Endothelial cell of umbilical vein (primary cell): ENCODE data around the gene RAB6B. TPM values are rescaled to one million over a fixed set of nuclear protein-coding genes. Genes with fewer than 3 reads are reported as not detected.

Experiments used
- BruUV-seq: library from RNA; stranded (reverse); fragments of 400-500 nt; replicated peaks from 2 replicates; lab custom pipeline; 2021; lab: Mats Ljungman, UMichigan
- CTCF ChIA-PET: fragments of 300-600, 350-600 bp; sonication (Branson Sonifier 250); formaldehyde crosslinking; loops from one replicate; lab custom pipeline; 2021; ENCODE audit warnings: antibody characterized with exemption, inconsistent platforms; lab: Charles Lee
- POLR2A ChIA-PET: fragments of 300-600, 350-600 bp; sonication (Branson Sonifier 250); formaldehyde crosslinking; loops from one replicate; lab custom pipeline; 2021; ENCODE audit warnings: antibody characterized with exemption, inconsistent platforms; lab: Charles Lee
- DNase-seq: peaks from one replicate; pipeline ENCODE4 v3.0.0-alpha.2; 2011; ENCODE audit warnings: low read depth, low spot score
- FAIRE-seq: peaks from 2 replicates; lab custom pipeline; 2011; peaks lifted over from hg19 to GRCh38; lab: Jason Lieb, UNC
- H2AFZ ChIP-seq: 2 replicates; pipeline ENCODE4 v1.6.0; 2012; ENCODE audit warnings: low read depth, low read length, control low read depth, inconsistent platforms
- H3K27ac ChIP-seq: 2 replicates; pipeline ENCODE4 v1.5.1; 2011; ENCODE audit warnings: low read depth, mild to moderate bottlenecking, control low read depth, low read length, moderate library complexity; ENCODE audit not compliant: insufficient read depth
- H3K27me3 ChIP-seq, 2 experiments: 2 replicates each; pipeline versions ENCODE4 v1.6.0 to v1.6.1; 2011; ENCODE audit warnings: low read length in 2 of 2, mixed read lengths in 1 of 2; ENCODE audit not compliant: control insufficient read depth in 2 of 2, insufficient read depth in 2 of 2
- H3K36me3 ChIP-seq, 2 experiments: 2 replicates in 1 of 2; 3 replicates in 1 of 2; pipeline ENCODE4 v1.5.1; 2011; ENCODE audit warnings: low read length in 2 of 2, mild to moderate bottlenecking in 1 of 2, moderate library complexity in 1 of 2; ENCODE audit not compliant: control insufficient read depth in 2 of 2, insufficient read depth in 2 of 2; ENCODE audit errors: extremely low read depth in 1 of 2
- H3K4me1 ChIP-seq: 3 replicates; pipeline ENCODE4 v1.5.1; 2011; ENCODE audit warnings: mild to moderate bottlenecking, low read length; ENCODE audit not compliant: control insufficient read depth, insufficient read depth; ENCODE audit errors: extremely low read depth
- H3K4me2 ChIP-seq: 2 replicates; pipeline ENCODE4 v1.6.1; 2011; ENCODE audit warnings: low read length, control low read depth, mixed read lengths; ENCODE audit not compliant: insufficient read depth
- H3K4me3 ChIP-seq, 3 experiments: fragments of 200-600 bp in 1 of 3; sonication (generic), shearing (Covaris generic) in 1 of 3; replicated peaks in 1 of 3; 2 replicates each; pipeline ENCODE4 v1.5.1; 2011 to 2016; ENCODE audit warnings: control low read depth in 3 of 3, low read length in 3 of 3, mild to moderate bottlenecking in 2 of 3, inconsistent platforms in 1 of 3, low read depth in 1 of 3, moderate library complexity in 1 of 3; ENCODE audit not compliant: insufficient read depth in 1 of 3
- H3K79me2 ChIP-seq: 2 replicates; pipeline ENCODE4 v1.6.0; 2012; ENCODE audit warnings: low read length, inconsistent platforms; ENCODE audit not compliant: control insufficient read depth, insufficient read depth
- H3K9ac ChIP-seq: replicated peaks from 2 replicates; pipeline ENCODE3; 2011; ENCODE audit warnings: low read length, control low read depth; ENCODE audit not compliant: insufficient read depth; ENCODE audit errors: extremely low read depth
- H3K9me1 ChIP-seq: replicated peaks from 3 replicates; pipeline ENCODE4 v1.6.0; 2011; ENCODE audit warnings: mild to moderate bottlenecking, low read length; ENCODE audit not compliant: control insufficient read depth, insufficient read depth; ENCODE audit errors: extremely low read depth
- H3K9me3 ChIP-seq: replicated peaks from 2 replicates; pipeline ENCODE4 v1.5.1; 2012; ENCODE audit warnings: low read length, inconsistent platforms; ENCODE audit not compliant: control insufficient read depth, insufficient read depth
- H4K20me1 ChIP-seq: replicated peaks from 2 replicates; pipeline ENCODE3; 2011; ENCODE audit warnings: mild to moderate bottlenecking, low read length; ENCODE audit not compliant: control insufficient read depth, insufficient read depth; ENCODE audit errors: extremely low read depth
- EZH2 ChIP-seq: IDR thresholded peaks from 2 replicates; pipeline ENCODE4 v1.6.1; 2012; ENCODE audit warnings: borderline replicate concordance, low read depth, mild to moderate bottlenecking, moderate library complexity, low read length, inconsistent platforms; ENCODE audit not compliant: severe bottlenecking
- FOS ChIP-seq: IDR thresholded peaks from 2 replicates; pipeline ENCODE4 v1.6.1; 2011; ENCODE audit warnings: mild to moderate bottlenecking, low read length, moderate library complexity, borderline replicate concordance; ENCODE audit not compliant: insufficient read depth
- GATA2 ChIP-seq: IDR thresholded peaks from 2 replicates; pipeline ENCODE4 v1.7.0; 2011; ENCODE audit warnings: low read depth, mild to moderate bottlenecking, moderate library complexity, mixed read lengths, low read length; ENCODE audit not compliant: insufficient read length, insufficient read depth
- JUN ChIP-seq: IDR thresholded peaks from 2 replicates; pipeline ENCODE4 v1.6.1; 2011; ENCODE audit warnings: borderline replicate concordance, low read depth; ENCODE audit not compliant: insufficient read length, insufficient read depth
- MYC ChIP-seq: IDR thresholded peaks from one replicate; pipeline ENCODE4 v1.6.1; 2011; ENCODE audit warnings: mild to moderate bottlenecking, low read depth, low read length
- POLR2A ChIP-seq: IDR thresholded peaks from 2 replicates; pipeline ENCODE4 v1.6.1; 2012; ENCODE audit warnings: low read depth, mild to moderate bottlenecking, control low read depth, low read length
- POLR2AphosphoS5 ChIP-seq: IDR thresholded peaks from 2 replicates; pipeline ENCODE4 v1.6.1; 2012; ENCODE audit warnings: low read depth, mild to moderate bottlenecking, control low read depth, low read length, moderate library complexity; ENCODE audit not compliant: insufficient read depth
- dilution Hi-C: fragments of 300-500 bp; cut with MboI; formaldehyde crosslinking; loops from one replicate; pipeline ENCODE4 v1.15.0; 2019; ENCODE audit warnings: low sequenced_read_pairs; ENCODE audit not compliant: extremely low pct_ligation_motif_present
- intact Hi-C: fragments of 100-400 bp; cut with micrococcal nuclease; formaldehyde crosslinking; loops from one replicate; pipeline ENCODE4 v1.10.0; 2022
- polyA plus RNA-seq, 4 experiments: library from polyadenylated mRNA; depleted of rRNA in 3 of 4; stranded (reverse) in 3 of 4; unstranded in 1 of 4; fragments of >200 nt; gene quantifications; 2 replicates each; pipeline versions ENCODE4 v1.2.1 to v1.2.3, GENCODE V29; 2011 to 2012; ENCODE audit warnings: missing spikeins in 1 of 4
- total RNA-seq: library from RNA; stranded (reverse); gene quantifications from 2 replicates; pipeline ENCODE4 v1.2.3, GENCODE V29; 2021
- TF ChIP-seq, protein P1 (sequence below), 2 donors: IDR thresholded peaks; 1 replicate in 1 of 2; 2 replicates in 1 of 2; pipeline ENCODE4 v1.5.1; 2011; ENCODE audit warnings: low read length in 2 of 2, mild to moderate bottlenecking in 2 of 2, moderate library complexity in 2 of 2, control low read depth in 1 of 2, inconsistent platforms in 1 of 2, low read depth in 1 of 2; ENCODE audit not compliant: insufficient read depth in 1 of 2; ENCODE audit errors: extremely low read depth in 1 of 2
- TF ChIP-seq, protein P2 (sequence below): IDR thresholded peaks from 2 replicates; pipeline ENCODE4 v1.6.1; 2011; ENCODE audit not compliant: insufficient read depth, insufficient read length

The RAB6B gene
- total and polyA plus RNA-seq, 2 donors (not counting 3 experiments of a cell fraction or from before 2014, with no cell fraction given), result 1.7 to 6.7 TPM

DNA sequence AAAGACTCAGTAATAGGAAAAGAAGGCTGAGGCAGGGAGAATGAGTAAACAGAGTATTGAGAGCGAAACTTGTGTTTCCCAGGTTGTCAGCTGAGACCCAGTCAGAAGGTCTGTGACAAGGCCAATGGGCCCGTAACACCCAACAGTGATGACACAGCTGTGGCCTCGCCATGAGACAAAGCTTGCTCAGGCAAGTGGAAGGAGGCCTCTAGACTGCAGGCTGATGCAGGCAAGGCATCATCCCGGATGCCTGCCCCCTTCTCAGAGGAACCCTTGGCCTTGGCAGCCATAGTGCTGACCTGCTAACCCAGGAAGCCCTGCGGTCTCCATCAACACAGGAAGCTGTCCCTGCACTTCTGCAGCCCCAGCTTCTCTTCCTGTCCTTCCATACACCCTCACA lies 15.4 kb downstream of the RAB6B start:
- no peaks in the 10 kb centered on the region for H3K36me3 ChIP-seq
- ChIA-PET POLR2A (no interaction called here), CTCF (interaction anchor here (0.5 to 1.0 kb wide), 2 partner anchors 11 to 76 kb away, joined by 3 read pairs; no protein-coding TSS in a partner anchor)
- H3K9me3 ChIP-seq, result no peaks in the 10 kb centered on the region
- no peak overlapping the region for H3K9ac ChIP-seq
- H3K4me2 ChIP-seq, result no peak overlapping the region
- no peaks in the 10 kb centered on the region for H3K9me1 ChIP-seq
- H3K27me3 ChIP-seq, result peaks cover 0 to 2% of the 10 kb centered on the region in 2 experiments
- H3K4me3 ChIP-seq, result no peak overlapping the region
- dilution Hi-C loops (no loop called here), intact Hi-C loops (no loop called here)
- no TSS peak for BruUV-seq
- TF ChIP-seq EZH2, result no peak
- TF ChIP-seq POLR2AphosphoS5, result no peak
- TF ChIP-seq, protein P1, sequence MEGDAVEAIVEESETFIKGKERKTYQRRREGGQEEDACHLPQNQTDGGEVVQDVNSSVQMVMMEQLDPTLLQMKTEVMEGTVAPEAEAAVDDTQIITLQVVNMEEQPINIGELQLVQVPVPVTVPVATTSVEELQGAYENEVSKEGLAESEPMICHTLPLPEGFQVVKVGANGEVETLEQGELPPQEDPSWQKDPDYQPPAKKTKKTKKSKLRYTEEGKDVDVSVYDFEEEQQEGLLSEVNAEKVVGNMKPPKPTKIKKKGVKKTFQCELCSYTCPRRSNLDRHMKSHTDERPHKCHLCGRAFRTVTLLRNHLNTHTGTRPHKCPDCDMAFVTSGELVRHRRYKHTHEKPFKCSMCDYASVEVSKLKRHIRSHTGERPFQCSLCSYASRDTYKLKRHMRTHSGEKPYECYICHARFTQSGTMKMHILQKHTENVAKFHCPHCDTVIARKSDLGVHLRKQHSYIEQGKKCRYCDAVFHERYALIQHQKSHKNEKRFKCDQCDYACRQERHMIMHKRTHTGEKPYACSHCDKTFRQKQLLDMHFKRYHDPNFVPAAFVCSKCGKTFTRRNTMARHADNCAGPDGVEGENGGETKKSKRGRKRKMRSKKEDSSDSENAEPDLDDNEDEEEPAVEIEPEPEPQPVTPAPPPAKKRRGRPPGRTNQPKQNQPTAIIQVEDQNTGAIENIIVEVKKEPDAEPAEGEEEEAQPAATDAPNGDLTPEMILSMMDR (IDR thresholded peaks at IDR 0.05; ENCODE audit: extremely low read depth in 1 of 2, insufficient read depth in 1 of 2, low read depth in 1 of 2, low read length in 2 of 2), result no peak
- TF ChIP-seq FOS, result no peak
- TF ChIP-seq MYC, result no peak
- TF ChIP-seq, protein P2, sequence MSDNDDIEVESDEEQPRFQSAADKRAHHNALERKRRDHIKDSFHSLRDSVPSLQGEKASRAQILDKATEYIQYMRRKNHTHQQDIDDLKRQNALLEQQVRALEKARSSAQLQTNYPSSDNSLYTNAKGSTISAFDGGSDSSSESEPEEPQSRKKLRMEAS, result no peak
- TF ChIP-seq POLR2A, result no peak
- TF ChIP-seq JUN, result no peak
- TF ChIP-seq GATA2, result no peak
- H3K79me2 ChIP-seq, result no peaks in the 10 kb centered on the region
- no peaks in the 10 kb centered on the region for H4K20me1 ChIP-seq
- DNase-seq, result no peak
- H3K27ac ChIP-seq, result no peak overlapping the region
- FAIRE-seq, result no peak
- peaks cover under 1% of the 10 kb centered on the region for H3K4me1 ChIP-seq
- H2AFZ ChIP-seq, result no peak overlapping the region
